ENCODE measurements around the gene FASTK. TPM values are rescaled to one million over a fixed set of nuclear protein-coding genes. Genes with fewer than 3 reads are reported as not detected.

FASTK gene
- total RNA-seq, 1 donor from 2014 or later = 56.1 TPM

DNA sequence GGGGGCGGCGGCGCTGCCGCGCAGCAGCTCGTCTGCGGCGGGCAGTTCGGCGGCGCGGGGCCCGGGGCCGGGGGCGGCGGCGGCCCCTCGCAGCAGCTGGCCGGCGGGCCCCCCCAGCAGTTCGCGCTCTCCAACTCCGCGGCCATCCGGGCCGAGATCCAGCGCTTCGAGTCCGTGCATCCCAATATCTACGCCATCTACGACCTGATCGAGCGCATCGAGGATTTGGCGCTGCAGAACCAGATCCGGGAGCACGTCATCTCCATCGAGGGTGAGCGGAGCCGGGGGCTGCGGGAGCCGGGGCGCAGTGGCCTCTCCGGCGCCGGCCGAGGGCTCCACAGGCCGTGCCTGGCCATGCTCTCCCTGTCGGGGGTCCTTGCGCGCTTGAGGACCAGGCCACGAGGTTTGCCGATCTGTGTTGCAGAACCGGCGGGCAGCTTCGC lies 6.2 kb upstream of the FASTK start:
- peak overlapping the region; percentile 63 for H2AFZ ChIP-seq (ENCODE audit: low read depth, low read length)
- no peak for TF ChIP-seq EZH2 (IDR thresholded peaks at IDR 0.05; ENCODE audit: insufficient read depth, low read length)
- no peak for TF ChIP-seq CTCF (IDR thresholded peaks at IDR 0.05; ENCODE audit: insufficient read depth, low read depth, low read length)
- peak overlapping the region; percentile 59 for H3K27ac ChIP-seq (ENCODE audit: low read depth, low read length)
- Mint-ChIP-seq H3K4me3 (ENCODE audit: unreplicated experiment) (peak overlapping the region; percentile 92), H3K4me1 (ENCODE audit: low read depth, unreplicated experiment) (peaks cover 37% of the 10 kb centered on the region), H3K27me3 (ENCODE audit: low read depth, unreplicated experiment) (no peaks in the 10 kb centered on the region), H3K36me3 (ENCODE audit: low read depth, unreplicated experiment) (peaks cover 3% of the 10 kb centered on the region), H3K9me3 (ENCODE audit: unreplicated experiment) (no peaks in the 10 kb centered on the region), H3K27ac (ENCODE audit: unreplicated experiment) (peak overlapping the region; percentile 53)
- DNase-seq (ENCODE audit: low read depth) (no peak), FAIRE-seq (no peak)
- H3K4me1 ChIP-seq (ENCODE audit: insufficient read depth, low read length) = peaks cover 42% of the 10 kb centered on the region
- no peaks in the 10 kb centered on the region for H3K36me3 ChIP-seq (ENCODE audit: insufficient read depth, low read length)
- peak overlapping the region; percentile 99 for H3K4me2 ChIP-seq (ENCODE audit: low read length)
- peak overlapping the region; percentile 82 for H3K9ac ChIP-seq (ENCODE audit: low read length)
- H3K79me2 ChIP-seq (ENCODE audit: insufficient read depth, low read length) = peaks cover 61% of the 10 kb centered on the region
- H3K27me3 ChIP-seq (ENCODE audit: insufficient read depth, low read length) = no peaks in the 10 kb centered on the region
- peak overlapping the region; percentile 83 for H3K4me3 ChIP-seq (ENCODE audit: insufficient read depth, low read depth, low read length)
- H4K20me1 ChIP-seq (ENCODE audit: insufficient read depth, low read length) = peaks cover 47% of the 10 kb centered on the region
- no peaks in the 10 kb centered on the region for H3K9me3 ChIP-seq (ENCODE audit: insufficient read depth, low read depth, low read length)

DNA sequence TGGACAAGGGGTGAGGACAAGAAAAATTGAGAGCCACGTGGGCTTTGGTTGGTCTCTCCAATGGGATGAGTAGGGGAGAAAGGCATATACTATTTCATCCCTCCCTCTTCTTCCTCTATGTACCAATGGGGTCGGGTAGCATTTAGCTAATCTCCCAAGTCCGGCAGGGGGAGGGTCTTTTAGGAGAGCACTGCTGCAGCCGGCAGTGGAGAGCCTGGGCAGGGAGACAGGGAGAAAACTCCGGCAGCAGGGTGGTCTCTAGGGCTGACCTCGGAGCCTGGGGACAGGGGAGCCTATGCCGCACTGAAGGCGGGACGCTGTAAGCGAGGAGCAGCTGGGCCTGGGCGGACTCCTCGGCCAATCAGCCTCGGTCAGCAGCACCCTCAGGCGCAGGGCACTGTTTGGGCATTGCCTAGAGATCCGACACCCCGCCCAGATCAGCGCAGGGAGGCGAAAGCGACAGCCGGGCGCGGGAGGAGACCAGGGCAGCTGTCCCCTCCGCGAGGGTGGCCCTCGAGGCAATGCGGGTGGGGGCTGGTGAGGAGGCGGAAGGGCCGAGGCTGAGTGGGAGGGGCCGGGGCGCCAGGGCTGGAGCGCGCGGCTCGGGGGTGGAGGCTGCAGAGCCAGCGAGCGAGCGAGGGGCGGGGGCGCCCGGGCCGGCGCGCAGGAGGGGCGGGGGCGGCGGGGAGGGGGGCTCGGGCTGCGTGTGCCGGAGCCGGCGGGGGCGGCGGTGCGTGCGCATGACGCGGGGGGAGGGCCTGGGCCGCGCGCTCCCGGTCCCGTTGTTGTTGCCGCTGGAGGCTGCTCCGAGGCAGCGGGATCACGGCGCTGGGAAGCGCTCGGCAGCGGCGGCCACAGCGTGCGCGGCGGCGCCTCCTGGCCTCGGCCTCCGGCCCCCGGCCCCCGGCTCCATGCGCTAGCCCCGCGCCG lies 5.3 kb upstream of the FASTK start, which contains the start of gene AGAP3:
Gene AGAP3, plus strand, starts transcription at position 785 of the 930 bp plus-strand sequence. CDS start 267 bp downstream, outside the sequence.
- no peaks in the 10 kb centered on the region for H3K9me3 Mint-ChIP-seq (ENCODE audit: unreplicated experiment)
- Histone ChIP-seq H3K27ac (ENCODE audit: low read depth, low read length) (peak within 1 kb of the TSS; percentile 59), H3K9me3 (ENCODE audit: insufficient read depth, low read depth, low read length) (no peaks in the 10 kb centered on the region), H3K79me2 (ENCODE audit: insufficient read depth, low read length) (peaks cover 55% of the 10 kb centered on the region), H3K27me3 (ENCODE audit: insufficient read depth, low read length) (no peaks in the 10 kb centered on the region), H2AFZ (ENCODE audit: low read depth, low read length) (peak within 1 kb of the TSS; percentile 89), H3K36me3 (ENCODE audit: insufficient read depth, low read length) (no peaks in the 10 kb centered on the region), H4K20me1 (ENCODE audit: insufficient read depth, low read length) (peaks cover 38% of the 10 kb centered on the region), H3K4me1 (ENCODE audit: insufficient read depth, low read length) (peaks cover 50% of the 10 kb centered on the region), H3K4me3 (ENCODE audit: insufficient read depth, low read depth, low read length) (peak within 1 kb of the TSS; percentile 83), H3K4me2 (ENCODE audit: low read length) (peak within 1 kb of the TSS; percentile 99), H3K9ac (ENCODE audit: low read length) (peak within 1 kb of the TSS; percentile 82)
- H3K27me3 Mint-ChIP-seq (ENCODE audit: low read depth, unreplicated experiment) = no peaks in the 10 kb centered on the region
- peaks cover 3% of the 10 kb centered on the region for H3K36me3 Mint-ChIP-seq (ENCODE audit: low read depth, unreplicated experiment)
- peak within 1 kb of the TSS; percentile 70 for H3K27ac Mint-ChIP-seq (ENCODE audit: unreplicated experiment)
- peaks cover 33% of the 10 kb centered on the region for H3K4me1 Mint-ChIP-seq (ENCODE audit: low read depth, unreplicated experiment)
- TF ChIP-seq EZH2 (IDR thresholded peaks at IDR 0.05; ENCODE audit: insufficient read depth, low read length) (no peak), CTCF (IDR thresholded peaks at IDR 0.05; ENCODE audit: insufficient read depth, low read depth, low read length) (no peak)
- FAIRE-seq (no peak), DNase-seq (ENCODE audit: low read depth) (peak; percentile 75)
- H3K4me3 Mint-ChIP-seq (ENCODE audit: unreplicated experiment) = peak within 1 kb of the TSS; percentile 92

Data from astrocyte (in vitro differentiated cells and primary cell).